22Rv1 (cell line): ENCODE measurements around the gene RNASE4.

Experiments
- CTCF ChIP-seq: fragments of 450-650 bp; IDR thresholded peaks from 2 replicates; pipeline ENCODE4 v1.5.1; 2017; ENCODE audit warnings: mild to moderate bottlenecking
- ZFX ChIP-seq: fragments of 450-650 bp; IDR thresholded peaks from 2 replicates; pipeline ENCODE4 v1.6.1; 2017; ENCODE audit warnings: antibody characterized with exemption, borderline replicate concordance

GRCh38 chr14:20671597-20672283, 12.6 kb upstream of the RNASE4 start:
- TF ChIP-seq ZFX (no peak), CTCF (no peak)
